SJSA1 (cell line): ENCODE data around the gene PTGDR. TPM values are rescaled to one million over a fixed set of nuclear protein-coding genes. Genes with fewer than 3 reads are reported as not detected.

ENCODE experiments used
- DNase-seq, 2 experiments: peaks; one replicate each; pipeline ENCODE4 v3.0.0-alpha.2; 2015 to 2020; ENCODE audit warnings: low spot score in 2 of 2, low read depth in 1 of 2
- H3K27ac ChIP-seq: fragments of 250-450 bp; sonication (Bioruptor Pico); 2 replicates; pipeline ENCODE4 v1.5.1; 2020; ENCODE audit warnings: mild to moderate bottlenecking, moderate library complexity
- H3K27me3 ChIP-seq: fragments of 250-450 bp; sonication (Bioruptor Pico); replicated peaks from 2 replicates; pipeline ENCODE4 v1.5.1; 2020; ENCODE audit warnings: mild to moderate bottlenecking, moderate library complexity
- H3K36me3 ChIP-seq: fragments of 250-450 bp; sonication (Bioruptor Pico); 2 replicates; pipeline ENCODE4 v1.5.1; 2020; ENCODE audit warnings: mild to moderate bottlenecking
- H3K4me1 ChIP-seq: fragments of 250-450 bp; sonication (Bioruptor Pico); replicated peaks from 2 replicates; pipeline ENCODE4 v1.6.1; 2021; ENCODE audit warnings: mild to moderate bottlenecking
- H3K4me3 ChIP-seq: fragments of 250-450 bp; sonication (Bioruptor Pico); 2 replicates; pipeline ENCODE4 v1.5.1; 2020; ENCODE audit warnings: mild to moderate bottlenecking
- H3K9me3 ChIP-seq: fragments of 250-450 bp; sonication (Bioruptor Pico); replicated peaks from 2 replicates; pipeline ENCODE4 v1.5.1; 2020; ENCODE audit warnings: mild to moderate bottlenecking
- total RNA-seq: library from RNA; depleted of rRNA; stranded (reverse); fragments of >200 nt; shearing (Covaris generic); gene quantifications from 2 replicates; pipeline ENCODE4 v1.2.3, GENCODE V29; 2014; rRNA removed

The PTGDR gene
- total RNA-seq = not detected in 2 replicates

GRCh38 chr14:52267501-52268278 is at the start of gene PTGDR:
Gene PTGDR, plus strand, starts transcription at chr14:52267698. Its CDS starts 117 bp downstream, at chr14:52267815.
- Histone ChIP-seq H3K4me1 (no peaks in the 10 kb centered on the region), H3K27me3 (peaks cover 18% of the 10 kb centered on the region), H3K27ac (no peak within 1 kb of the TSS), H3K36me3 (no peaks in the 10 kb centered on the region), H3K9me3 (peaks cover 6% of the 10 kb centered on the region; the same call in 1 of the 2 replicates), H3K4me3 (no peak within 1 kb of the TSS)
- DNase-seq = no peak

- Histone ChIP-seq H3K27ac (no peak overlapping the region), H3K4me1 (no peaks in the 10 kb centered on the region), H3K27me3 (no peaks in the 10 kb centered on the region), H3K9me3 (no peaks in the 10 kb centered on the region), H3K36me3 (no peaks in the 10 kb centered on the region), H3K4me3 (no peak overlapping the region)
- DNase-seq = no peak
These were observed 47.9 kb upstream of the PTGDR start for GRCh38 chr14:52219488-52220084.

- DNase-seq = no peak
- Histone ChIP-seq H3K4me3 (no peak overlapping the region), H3K27me3 (no peaks in the 10 kb centered on the region), H3K9me3 (no peaks in the 10 kb centered on the region), H3K4me1 (no peaks in the 10 kb centered on the region), H3K27ac (no peak overlapping the region), H3K36me3 (no peaks in the 10 kb centered on the region)
These were observed 46.3 kb upstream of the PTGDR start for GRCh38 chr14:52220924-52221811.

- no peaks in the 10 kb centered on the region for H3K9me3 ChIP-seq
- no peaks in the 10 kb centered on the region for H3K27me3 ChIP-seq
- no peaks in the 10 kb centered on the region for H3K36me3 ChIP-seq
- H3K4me3 ChIP-seq = no peak overlapping the region
- DNase-seq = no peak
- no peaks in the 10 kb centered on the region for H3K4me1 ChIP-seq
- H3K27ac ChIP-seq = no peak overlapping the region
These were observed 44.6 kb upstream of the PTGDR start for GRCh38 chr14:52222901-52223300.

- Histone ChIP-seq H3K27me3 (no peaks in the 10 kb centered on the region; the same call in 1 of the 2 replicates), H3K9me3 (no peaks in the 10 kb centered on the region), H3K27ac (no peak overlapping the region), H3K4me3 (no peak overlapping the region), H3K4me1 (no peaks in the 10 kb centered on the region), H3K36me3 (no peaks in the 10 kb centered on the region)
- no peak for DNase-seq
These were observed 39.8 kb upstream of the PTGDR start for GRCh38 chr14:52227619-52228222.

GRCh38 chr14:52233693-52234092 is 33.8 kb upstream of the PTGDR start:
- Histone ChIP-seq H3K4me3 (no peak overlapping the region), H3K36me3 (no peaks in the 10 kb centered on the region), H3K27ac (no peak overlapping the region), H3K4me1 (no peaks in the 10 kb centered on the region), H3K27me3 (no peaks in the 10 kb centered on the region; the same call in 1 of the 2 replicates), H3K9me3 (no peaks in the 10 kb centered on the region)
- no peak for DNase-seq

GRCh38 chr14:52235434-52235833 is 32.1 kb upstream of the PTGDR start:
- Histone ChIP-seq H3K4me1 (peaks cover under 1% of the 10 kb centered on the region), H3K9me3 (no peaks in the 10 kb centered on the region), H3K27ac (no peak overlapping the region), H3K36me3 (no peaks in the 10 kb centered on the region), H3K27me3 (no peaks in the 10 kb centered on the region; the same call in 1 of the 2 replicates), H3K4me3 (no peak overlapping the region)
- DNase-seq = no peak

- H3K4me1 ChIP-seq = peaks cover 6% of the 10 kb centered on the region
- no peak overlapping the region for H3K4me3 ChIP-seq
- no peaks in the 10 kb centered on the region for H3K27me3 ChIP-seq
- no peak overlapping the region for H3K27ac ChIP-seq
- no peaks in the 10 kb centered on the region for H3K9me3 ChIP-seq
- no peak for DNase-seq
- H3K36me3 ChIP-seq = no peaks in the 10 kb centered on the region
These were observed 31.5 kb upstream of the PTGDR start for GRCh38 chr14:52235866-52236510.

- Histone ChIP-seq H3K4me1 (peaks cover 15% of the 10 kb centered on the region), H3K27me3 (no peaks in the 10 kb centered on the region), H3K4me3 (no peak overlapping the region), H3K36me3 (no peaks in the 10 kb centered on the region), H3K9me3 (no peaks in the 10 kb centered on the region), H3K27ac (no peak overlapping the region)
- DNase-seq = no peak
These were observed 28.8 kb upstream of the PTGDR start for GRCh38 chr14:52238682-52239081.

- Histone ChIP-seq H3K36me3 (no peaks in the 10 kb centered on the region), H3K9me3 (no peaks in the 10 kb centered on the region), H3K4me1 (peaks cover 15% of the 10 kb centered on the region), H3K27ac (peak overlapping the region; percentile 66), H3K4me3 (no peak overlapping the region), H3K27me3 (no peaks in the 10 kb centered on the region)
- no peak for DNase-seq
These were observed 26.9 kb upstream of the PTGDR start for GRCh38 chr14:52240623-52241022.

- Histone ChIP-seq H3K36me3 (no peaks in the 10 kb centered on the region), H3K4me3 (no peak overlapping the region), H3K9me3 (no peaks in the 10 kb centered on the region), H3K27me3 (no peaks in the 10 kb centered on the region), H3K27ac (peak overlapping the region; percentile 66), H3K4me1 (peaks cover 15% of the 10 kb centered on the region)
- peak in 1 of 2 experiments; percentile 61 for DNase-seq
These were observed 26.3 kb upstream of the PTGDR start for GRCh38 chr14:52241087-52241793.

GRCh38 chr14:52244328-52244727 is 23.2 kb upstream of the PTGDR start:
- no peak for DNase-seq
- Histone ChIP-seq H3K27me3 (no peaks in the 10 kb centered on the region), H3K9me3 (no peaks in the 10 kb centered on the region), H3K36me3 (no peaks in the 10 kb centered on the region), H3K4me1 (peaks cover 15% of the 10 kb centered on the region), H3K27ac (no peak overlapping the region), H3K4me3 (no peak overlapping the region)
